IMR-90 (cell line): ENCODE measurements around the gene CGGBP1. TPM values are rescaled to one million over a fixed set of nuclear protein-coding genes. Genes with fewer than 3 reads are reported as not detected.

Experiments
- ATAC-seq: fragments of 200-7000 bp; cut with Tn5 transposase; 2 replicates; pipeline ENCODE4 v1.9.1; 2020; ENCODE audit warnings: low read depth, mild to moderate bottlenecking, moderate library complexity
- BruUV-seq: library from RNA; stranded (reverse); fragments of 400-500 nt; replicated peaks from 2 replicates; lab custom pipeline; 2021; lab: Mats Ljungman, UMichigan
- CTCF ChIA-PET: fragments of 300-600 bp; formaldehyde crosslinking; extraction: SDS; loops from one replicate; lab custom pipeline; 2021; ENCODE audit warnings: antibody characterized with exemption; lab: Yijun Ruan, JAX
- POLR2A ChIA-PET: fragments of 300-600 bp; sonication (Branson Sonifier 250); formaldehyde crosslinking; loops from one replicate; lab custom pipeline; 2022; ENCODE audit warnings: antibody characterized with exemption; ENCODE audit not compliant: unreplicated experiment; lab: Charles Lee
- DNase-seq: peaks from one replicate; pipeline ENCODE4 v3.0.0; 2013
- H2AFZ ChIP-seq: replicated peaks from 2 replicates; pipeline ENCODE3; 2013; ENCODE audit warnings: low read length, mild to moderate bottlenecking; ENCODE audit not compliant: poor library complexity
- H2AK5ac ChIP-seq: 2 replicates; pipeline ENCODE4 v1.6.1; 2013; ENCODE audit warnings: low read depth, low read length, inconsistent platforms
- H2AK9ac ChIP-seq: replicated peaks from 2 replicates; pipeline ENCODE3; 2013; ENCODE audit warnings: mild to moderate bottlenecking, low read depth, low read length, moderate library complexity; ENCODE audit not compliant: poor library complexity
- H2BK120ac ChIP-seq: 2 replicates; pipeline ENCODE4 v1.6.1; 2013; ENCODE audit warnings: low read depth, low read length, inconsistent platforms
- H2BK15ac ChIP-seq: 3 replicates; pipeline ENCODE4 v1.6.1; 2013; ENCODE audit warnings: low read depth, low read length, inconsistent platforms
- H2BK20ac ChIP-seq: 2 replicates; pipeline ENCODE4 v1.6.1; 2013; ENCODE audit warnings: low read depth, mild to moderate bottlenecking, inconsistent platforms, low read length, moderate library complexity
- H2BK5ac ChIP-seq: 2 replicates; pipeline ENCODE4 v1.6.1; 2013; ENCODE audit warnings: mild to moderate bottlenecking, low read depth, low read length, inconsistent platforms; ENCODE audit not compliant: poor library complexity, severe bottlenecking
- H3K14ac ChIP-seq: replicated peaks from 2 replicates; pipeline ENCODE4 v1.6.1; 2013; ENCODE audit warnings: low read depth, low read length, inconsistent platforms
- H3K18ac ChIP-seq: 2 replicates; pipeline ENCODE4 v1.6.1; 2013; ENCODE audit warnings: low read depth, low read length, control low read depth
- H3K23ac ChIP-seq: 2 replicates; pipeline ENCODE4 v1.6.1; 2013; ENCODE audit warnings: low read depth, low read length, inconsistent platforms
- H3K27ac ChIP-seq: 2 replicates; pipeline ENCODE4 v1.5.1; 2013; ENCODE audit warnings: mild to moderate bottlenecking, control low read depth, low read length; ENCODE audit not compliant: insufficient read depth
- H3K27me3 ChIP-seq: 2 replicates; pipeline ENCODE4 v1.6.1; 2013; ENCODE audit warnings: low read length; ENCODE audit not compliant: control insufficient read depth, insufficient read depth
- H3K36me3 ChIP-seq: 2 replicates; pipeline ENCODE4 v1.6.1; 2013; ENCODE audit warnings: low read length, mixed read lengths; ENCODE audit not compliant: control insufficient read depth, insufficient read depth
- H3K4ac ChIP-seq: 2 replicates; pipeline ENCODE4 v1.6.1; 2013; ENCODE audit warnings: low read depth, low read length, inconsistent platforms
- H3K4me1 ChIP-seq: 2 replicates; pipeline ENCODE4 v1.6.1; 2013; ENCODE audit warnings: low read length, mixed read lengths; ENCODE audit not compliant: control insufficient read depth, insufficient read depth
- H3K4me2 ChIP-seq: 2 replicates; pipeline ENCODE4 v1.6.1; 2013; ENCODE audit warnings: low read depth, mild to moderate bottlenecking, control low read depth, low read length, moderate library complexity
- H3K4me3 ChIP-seq: 2 replicates; pipeline ENCODE4 v1.5.1; 2013; ENCODE audit warnings: low read depth, mild to moderate bottlenecking, control low read depth, low read length, moderate library complexity; ENCODE audit not compliant: insufficient read depth
- H3K56ac ChIP-seq: 2 replicates; pipeline ENCODE4 v1.6.1; 2013; ENCODE audit warnings: low read length, inconsistent platforms; ENCODE audit not compliant: insufficient read depth; ENCODE audit errors: extremely low read depth
- H3K79me1 ChIP-seq, 2 experiments: 2 replicates each; pipeline ENCODE4 v1.6.1; 2013; ENCODE audit warnings: low read length in 2 of 2, inconsistent platforms in 1 of 2, low read depth in 1 of 2
- H3K9ac ChIP-seq: 2 replicates; pipeline ENCODE4 v1.6.1; 2013; ENCODE audit warnings: low read depth, low read length, control low read depth
- H3K9me1 ChIP-seq: 2 replicates; pipeline ENCODE4 v1.6.1; 2013; ENCODE audit warnings: low read length, inconsistent platforms; ENCODE audit not compliant: insufficient read depth
- H3K9me3 ChIP-seq: 2 replicates; pipeline ENCODE4 v1.6.1; 2013; ENCODE audit warnings: low read length; ENCODE audit not compliant: control insufficient read depth, insufficient read depth
- H4K20me1 ChIP-seq: 2 replicates; pipeline ENCODE4 v1.6.1; 2013; ENCODE audit warnings: low read length, inconsistent platforms; ENCODE audit not compliant: insufficient read depth
- H4K5ac ChIP-seq: 2 replicates; pipeline ENCODE4 v1.6.1; 2013; ENCODE audit warnings: mild to moderate bottlenecking, low read depth, low read length, control low read depth
- H4K8ac ChIP-seq, 2 experiments: 2 replicates each; pipeline ENCODE4 v1.6.1; 2013; ENCODE audit warnings: low read depth in 2 of 2, low read length in 2 of 2, control low read depth in 1 of 2, inconsistent platforms in 1 of 2
- H4K91ac ChIP-seq: 2 replicates; pipeline ENCODE4 v1.6.1; 2013; ENCODE audit warnings: low read depth, low read length, inconsistent platforms; ENCODE audit not compliant: insufficient read depth
- ELK1 ChIP-seq: fragments of 150-350 bp; IDR thresholded peaks from 2 replicates; pipeline ENCODE4 v1.6.1; 2016; ENCODE audit warnings: low read depth, mild to moderate bottlenecking, low read length, moderate library complexity, borderline replicate concordance
- MAFK ChIP-seq: IDR thresholded peaks from 2 replicates; pipeline ENCODE4 v1.6.1; 2012; ENCODE audit warnings: low read depth, low read length, improper control_type of control experiment
- RAD21 ChIP-seq: IDR thresholded peaks from 2 replicates; pipeline ENCODE4 v1.6.1; 2012; ENCODE audit warnings: low read length, improper control_type of control experiment
- WGBS, 2 experiments: methylation state at CpG; one replicate each; pipeline versions ENCODE4 v1.1.5 to v1.1.7; 2013; ENCODE audit warnings: missing lambda C conversion rate in 2 of 2; ENCODE audit not compliant: insufficient read length in 1 of 2; ENCODE audit errors: extremely low coverage in 2 of 2; 5-methylcytosine and 5-hydroxymethylcytosine counted together
- dilution Hi-C: fragments of 300-500 bp; cut with HindIII; formaldehyde crosslinking; loops from one replicate; pipeline ENCODE4 v1.14.3; 2018; ENCODE audit warnings: low sequenced_read_pairs; ENCODE audit not compliant: unreplicated experiment
- in situ Hi-C: fragments of 300-500 bp; cut with MboI; formaldehyde crosslinking; loops from 3 replicates; pipeline ENCODE4 v1.14.3; 2019; ENCODE audit warnings: low sequenced_read_pairs, inconsistent platforms, mixed read lengths
- intact Hi-C: fragments of 100-400 bp; cut with micrococcal nuclease; formaldehyde crosslinking; loops from 2 replicates; pipeline ENCODE4 v1.10.0; 2022
- polyA plus RNA-seq, 3 experiments: library from polyadenylated mRNA; depleted of rRNA; stranded (reverse); fragments of >200 nt; gene quantifications; 2 replicates each; pipeline ENCODE4 v1.2.3, GENCODE V29; 2012; ENCODE audit warnings: low replicate concordance in 1 of 3
- total RNA-seq: library from RNA; depleted of rRNA; stranded (reverse); fragments of >200 nt; gene quantifications from 2 replicates; pipeline ENCODE4 v1.2.3, GENCODE V29; 2012

The CGGBP1 gene
- total and polyA plus RNA-seq, 2 of the 4 experiments (the other 2 are of a cell fraction) = 42.1 to 47.7 TPM

GRCh38 chr3:88036221-88036620 is 22.6 kb downstream of the CGGBP1 start:
- H3K9me3 ChIP-seq = no peaks in the 10 kb centered on the region
- ChIA-PET POLR2A (interaction anchor here (0.6 kb wide), 1 partner anchor 15 kb away, joined by 5 read pairs; no protein-coding TSS in a partner anchor), CTCF (no interaction called here)
- no peak overlapping the region for H3K23ac ChIP-seq
- no peak overlapping the region for H3K9ac ChIP-seq
- no peak overlapping the region for H3K56ac ChIP-seq
- H2BK5ac ChIP-seq = no peak overlapping the region
- no peak overlapping the region for H4K91ac ChIP-seq
- BruUV-seq = no TSS peak
- H3K4me1 ChIP-seq = no peaks in the 10 kb centered on the region; the same call in 1 of the 2 replicates
- in situ Hi-C loops (no loop called here), intact Hi-C loops (no loop called here), dilution Hi-C loops (no loop called here)
- H3K4me2 ChIP-seq = no peak overlapping the region
- no peak overlapping the region for H3K4ac ChIP-seq
- no peak overlapping the region for H2AK9ac ChIP-seq
- 57% methylated on average over 2 of the region's 5 CpGs; no CpG with 5 or more reads in 1 of the 2 experiments for WGBS, 2 experiments
- H4K5ac ChIP-seq = no peak overlapping the region
- H2BK120ac ChIP-seq = no peak overlapping the region
- H4K20me1 ChIP-seq = no peaks in the 10 kb centered on the region
- H3K14ac ChIP-seq = 0 out of 2 replicates have a peak overlapping the region, but pooled peaks have one; percentile 27
- no peaks in the 10 kb centered on the region for H3K79me1 ChIP-seq
- DNase-seq (no peak), ATAC-seq (no peak)
- H3K27me3 ChIP-seq = no peaks in the 10 kb centered on the region
- H3K36me3 ChIP-seq = no peaks in the 10 kb centered on the region
- H2BK20ac ChIP-seq = no peak overlapping the region
- no peaks in the 10 kb centered on the region for H3K9me1 ChIP-seq
- peak overlapping the region; percentile 68 for H2AFZ ChIP-seq
- no peak overlapping the region for H3K18ac ChIP-seq
- no peak overlapping the region for H3K4me3 ChIP-seq
- H2AK5ac ChIP-seq = no peak overlapping the region
- no peak overlapping the region for H3K27ac ChIP-seq
- TF ChIP-seq ELK1 (no peak), RAD21 (no peak), MAFK (peak; percentile 43)
- no peak overlapping the region for H2BK15ac ChIP-seq
- H4K8ac ChIP-seq = no peak overlapping the region
